ENCODE measurements around the gene PRR33.
"Not testable (repeated sequence)": the region's sequence is repeated elsewhere in the genome, so short reads cannot be mapped to it uniquely, and the experiment has no call there.

Gene PRR33

GRCh38 chr11:1875851-1876301 is 15.8 kb downstream of the PRR33 start:
- DNase-seq (ENCODE audit: low spot score): not testable (repeated sequence)

GRCh38 chr11:1875093-1875850 is 16.4 kb downstream of the PRR33 start:
- no peak for DNase-seq (ENCODE audit: low spot score)

- not testable (repeated sequence) for DNase-seq (ENCODE audit: low spot score)
These were observed 17.1 kb downstream of the PRR33 start for GRCh38 chr11:1874441-1875092.

- DNase-seq (ENCODE audit: low spot score): not testable (repeated sequence)
These were observed 17.9 kb downstream of the PRR33 start for GRCh38 chr11:1873813-1874150.

- no peak for DNase-seq (ENCODE audit: low spot score)
These were observed 18.5 kb downstream of the PRR33 start for GRCh38 chr11:1873048-1873812.

GRCh38 chr11:1872267-1872985 is 19.3 kb downstream of the PRR33 start:
- no peak for DNase-seq (ENCODE audit: low spot score)

GRCh38 chr11:1871531-1871930 is 20.2 kb downstream of the PRR33 start:
- DNase-seq (ENCODE audit: low spot score): no peak

- DNase-seq (ENCODE audit: low spot score): no peak
These were observed 20.8 kb downstream of the PRR33 start for GRCh38 chr11:1870721-1871466.

GRCh38 chr11:1870326-1870696 is 21.4 kb downstream of the PRR33 start:
- no peak for DNase-seq (ENCODE audit: low spot score)

- DNase-seq (ENCODE audit: low spot score): no peak
These were observed 22.0 kb downstream of the PRR33 start for GRCh38 chr11:1869427-1870325.

GRCh38 chr11:1868636-1869291 is 22.9 kb downstream of the PRR33 start:
- DNase-seq (ENCODE audit: low spot score): no peak

GRCh38 chr11:1868056-1868635 is 23.5 kb downstream of the PRR33 start:
- DNase-seq (ENCODE audit: low spot score): no peak

- DNase-seq (ENCODE audit: low spot score): no peak
These were observed 24.3 kb downstream of the PRR33 start for GRCh38 chr11:1867381-1867780.

- no peak for DNase-seq (ENCODE audit: low spot score)
These were observed 24.9 kb downstream of the PRR33 start for GRCh38 chr11:1866776-1867175.

- DNase-seq (ENCODE audit: low spot score): no peak
These were observed 25.5 kb downstream of the PRR33 start for GRCh38 chr11:1866226-1866625.

- no peak for DNase-seq (ENCODE audit: low spot score)
These were observed 26.6 kb downstream of the PRR33 start for GRCh38 chr11:1864831-1865665.

GRCh38 chr11:1864231-1864630 is 27.5 kb downstream of the PRR33 start:
- DNase-seq (ENCODE audit: low spot score): no peak

GRCh38 chr11:1863352-1864216 is 28.1 kb downstream of the PRR33 start:
- DNase-seq (ENCODE audit: low spot score): no peak
